Thyroid gland (tissue), 4 donors: Measurements from ENCODE around the gene CHML. TPM values are rescaled to one million over a fixed set of nuclear protein-coding genes. Genes with fewer than 3 reads are reported as not detected.

Experiments used
- DNase-seq, 2 donors: peaks; one replicate each; pipeline ENCODE4 v3.0.0-alpha.2; 2019
- H3K27ac ChIP-seq, 3 donors: fragments of 200-600 bp; sonication (generic); 1 replicate in 2 of 3; 2 replicates in 1 of 3; pipeline ENCODE4 v1.5.1; 2016 to 2019; ENCODE audit warnings: mild to moderate bottlenecking in 1 of 3, moderate library complexity in 1 of 3
- H3K27me3 ChIP-seq: fragments of 200-600 bp; sonication (generic); one replicate; pipeline ENCODE4 v1.5.1; 2019
- H3K36me3 ChIP-seq, 2 donors: fragments of 200-600 bp; sonication (generic); one replicate each; pipeline ENCODE4 v1.5.1; 2016 to 2019
- H3K4me1 ChIP-seq, 2 donors: fragments of 200-600 bp; sonication (generic); one replicate each; pipeline ENCODE4 v1.5.1; 2017 to 2019
- H3K4me3 ChIP-seq, 3 donors: fragments of 200-600 bp; sonication (generic); replicated peaks in 1 of 3; 1 replicate in 2 of 3; 2 replicates in 1 of 3; pipeline ENCODE4 v1.5.1; 2016; ENCODE audit warnings: mild to moderate bottlenecking in 1 of 3
- H3K9me3 ChIP-seq: fragments of 200-600 bp; sonication (generic); one replicate; pipeline ENCODE4 v1.5.1; 2017
- POLR2A ChIP-seq, 2 donors: fragments of 450-650 bp; IDR thresholded peaks; one replicate each; pipeline ENCODE4 v1.6.1; 2017; ENCODE audit warnings: antibody characterized with exemption in 2 of 2, mild to moderate bottlenecking in 2 of 2, moderate library complexity in 1 of 2
- WGBS, 2 donors: methylation state at CpG; one replicate each; pipeline ENCODE4 v1.1.5; 2017; 5-methylcytosine and 5-hydroxymethylcytosine counted together
- intact Hi-C: fragments of 100-400 bp; cut with DNase I; formaldehyde crosslinking; loops from one replicate; pipeline ENCODE4 v1.15.1; 2023
- total RNA-seq, 4 donors: library from RNA; depleted of rRNA; stranded (reverse); fragments of >200 nt; gene quantifications; one replicate each; pipeline ENCODE4 v1.2.3, GENCODE V29; 2016
- TF ChIP-seq, protein P1 (sequence below), 6 experiments: fragments of 200-600 bp in 3 of 6; fragments of 450-650 bp in 3 of 6; sonication (generic) in 3 of 6; IDR thresholded peaks; one replicate each; pipeline ENCODE4 v1.5.1; 2016 to 2019; ENCODE audit warnings: antibody characterized with exemption in 6 of 6, mild to moderate bottlenecking in 2 of 6, inconsistent platforms in 1 of 6, moderate library complexity in 1 of 6

Gene CHML
- total RNA-seq, 4 donors from 2014 or later = 7.9 to 13.9 (median 11.3) TPM

- Histone ChIP-seq H3K4me3 (no peak overlapping the region), H3K9me3 (no peaks in the 10 kb centered on the region), H3K36me3 (no peaks in the 10 kb centered on the region), H3K27ac (no peak overlapping the region), H3K4me1 (no peaks in the 10 kb centered on the region), H3K27me3 (no peaks in the 10 kb centered on the region)
- no peak for DNase-seq
- 75 to 76% methylated on average over 4 of the region's 4 CpGs for WGBS, 2 donors
- TF ChIP-seq, protein P1, sequence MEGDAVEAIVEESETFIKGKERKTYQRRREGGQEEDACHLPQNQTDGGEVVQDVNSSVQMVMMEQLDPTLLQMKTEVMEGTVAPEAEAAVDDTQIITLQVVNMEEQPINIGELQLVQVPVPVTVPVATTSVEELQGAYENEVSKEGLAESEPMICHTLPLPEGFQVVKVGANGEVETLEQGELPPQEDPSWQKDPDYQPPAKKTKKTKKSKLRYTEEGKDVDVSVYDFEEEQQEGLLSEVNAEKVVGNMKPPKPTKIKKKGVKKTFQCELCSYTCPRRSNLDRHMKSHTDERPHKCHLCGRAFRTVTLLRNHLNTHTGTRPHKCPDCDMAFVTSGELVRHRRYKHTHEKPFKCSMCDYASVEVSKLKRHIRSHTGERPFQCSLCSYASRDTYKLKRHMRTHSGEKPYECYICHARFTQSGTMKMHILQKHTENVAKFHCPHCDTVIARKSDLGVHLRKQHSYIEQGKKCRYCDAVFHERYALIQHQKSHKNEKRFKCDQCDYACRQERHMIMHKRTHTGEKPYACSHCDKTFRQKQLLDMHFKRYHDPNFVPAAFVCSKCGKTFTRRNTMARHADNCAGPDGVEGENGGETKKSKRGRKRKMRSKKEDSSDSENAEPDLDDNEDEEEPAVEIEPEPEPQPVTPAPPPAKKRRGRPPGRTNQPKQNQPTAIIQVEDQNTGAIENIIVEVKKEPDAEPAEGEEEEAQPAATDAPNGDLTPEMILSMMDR (IDR thresholded peaks at IDR 0.05) = no peak
- TF ChIP-seq POLR2A (IDR thresholded peaks at IDR 0.05) = no peak
- intact Hi-C loops = no loop called here
Observed at GRCh38 chr1:241590719-241591118, 49.5 kb downstream of the CHML start.

Other genes with a start within 250 kb of the CHML start
- gene FH, start 120.6 kb downstream of the CHML start, total RNA-seq = 10 to 100 TPM; 52.7 to 84.3 (median 64.6) TPM
- gene KMO, start 108.0 kb downstream of the CHML start, total RNA-seq = 1 to 10 TPM in 1 of 4 donors, under 1 TPM in 2, not detected in 1; 0.27 to 2.3 (median 0.39) TPM
- 10 to 100 TPM; 19.2 to 45.0 (median 31.3) TPM for gene OPN3, start within 50 bp of the CHML start, total RNA-seq
- not detected for gene WDR64, start 11.9 kb upstream of the CHML start, total RNA-seq
- 1 to 10 TPM in 1 of 4 donors, under 1 TPM in 2, not detected in 1; 0.94 to 8.2 (median 0.98) TPM for gene EXO1, start 207.8 kb upstream of the CHML start, total RNA-seq